Measurements from ENCODE around the gene CBX8.

Gene CBX8

DNA sequence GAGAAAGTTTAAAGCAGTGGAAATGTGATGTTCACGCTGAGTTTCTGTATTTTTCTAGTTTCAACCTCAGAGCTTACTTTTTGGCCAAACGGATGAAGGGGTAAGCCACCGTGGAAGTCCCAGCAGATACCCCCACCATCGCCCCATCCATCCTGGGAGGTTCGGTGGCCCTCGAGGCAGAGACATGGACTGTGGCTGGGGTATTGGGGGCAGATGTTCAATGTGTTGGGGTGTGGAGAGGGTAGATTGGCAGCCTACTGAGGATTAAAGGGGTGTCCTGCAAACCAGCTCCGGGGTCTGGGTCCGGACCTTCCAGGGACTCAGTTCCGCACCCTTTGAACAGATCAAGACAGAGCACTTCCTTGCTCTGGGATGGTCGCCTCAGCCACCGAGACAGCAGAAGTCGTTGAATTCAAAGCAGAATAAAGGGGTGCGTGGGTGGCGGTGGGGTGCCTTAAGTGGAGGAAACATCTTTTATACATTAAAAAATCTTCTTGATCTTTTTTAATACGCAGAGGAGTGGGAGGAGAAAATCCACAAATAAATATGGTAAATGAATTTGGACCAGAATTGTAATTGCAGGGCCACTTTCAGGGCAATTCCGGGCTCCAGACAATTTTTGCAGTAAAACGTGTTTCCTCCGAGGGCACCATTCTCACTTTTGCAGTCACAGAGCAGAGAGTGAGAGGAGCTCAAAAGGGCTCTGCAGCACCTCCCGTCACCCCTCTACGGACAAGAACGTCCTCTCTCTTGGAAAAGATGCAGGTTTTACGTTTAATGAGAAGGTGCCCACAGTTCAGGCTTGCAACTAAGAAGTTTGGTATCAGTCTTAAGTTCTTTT lies 8.2 kb upstream of the CBX8 start:
- no peak for DNase-seq (ENCODE audit: low read depth)

- no peak for DNase-seq (ENCODE audit: low read depth)
These were observed 7.3 kb upstream of the CBX8 start for GRCh38 chr17:79803997-79804855.

- no peak for DNase-seq (ENCODE audit: low read depth)
These were observed 6.6 kb upstream of the CBX8 start for GRCh38 chr17:79803421-79803996.

DNA sequence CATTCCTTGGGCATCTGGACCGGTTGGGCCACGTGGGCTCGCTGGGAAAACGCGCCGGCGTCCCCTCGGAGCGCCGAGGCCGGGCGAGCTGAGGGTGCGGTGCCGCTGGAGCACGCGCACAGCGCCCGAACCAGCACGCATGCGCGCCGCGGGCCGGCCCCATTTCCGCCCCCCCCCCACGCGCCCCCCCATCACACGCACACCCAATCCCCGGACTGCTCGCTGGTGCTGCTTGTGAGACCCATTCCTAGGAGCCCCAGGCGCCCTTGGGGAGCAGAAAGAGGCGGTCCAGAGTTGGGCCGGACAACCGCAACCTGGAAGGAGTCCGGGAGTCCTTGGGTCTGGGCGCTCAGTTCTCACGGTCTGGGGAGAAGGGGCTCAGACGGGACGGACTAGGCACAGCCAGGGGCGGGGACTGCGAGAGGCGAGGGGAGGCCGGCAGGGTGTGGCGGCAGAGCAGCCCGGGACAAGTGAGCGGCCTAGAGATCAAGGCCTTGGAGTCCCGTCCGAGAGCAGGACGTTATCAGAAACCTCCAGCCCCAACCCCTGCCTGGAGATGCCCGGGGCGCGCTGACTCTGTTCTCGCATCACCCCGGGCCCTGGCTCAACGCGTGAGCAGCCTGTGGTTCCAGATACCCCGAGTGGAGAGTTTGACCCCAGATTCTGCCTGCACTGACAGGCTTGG lies 6.0 kb upstream of the CBX8 start:
- no peak for DNase-seq (ENCODE audit: low read depth)

GRCh38 chr17:79802039-79802735 lies 5.3 kb upstream of the CBX8 start:
- no peak for DNase-seq (ENCODE audit: low read depth)

GRCh38 chr17:79801156-79802038 lies 4.5 kb upstream of the CBX8 start:
- no peak for DNase-seq (ENCODE audit: low read depth)

DNA sequence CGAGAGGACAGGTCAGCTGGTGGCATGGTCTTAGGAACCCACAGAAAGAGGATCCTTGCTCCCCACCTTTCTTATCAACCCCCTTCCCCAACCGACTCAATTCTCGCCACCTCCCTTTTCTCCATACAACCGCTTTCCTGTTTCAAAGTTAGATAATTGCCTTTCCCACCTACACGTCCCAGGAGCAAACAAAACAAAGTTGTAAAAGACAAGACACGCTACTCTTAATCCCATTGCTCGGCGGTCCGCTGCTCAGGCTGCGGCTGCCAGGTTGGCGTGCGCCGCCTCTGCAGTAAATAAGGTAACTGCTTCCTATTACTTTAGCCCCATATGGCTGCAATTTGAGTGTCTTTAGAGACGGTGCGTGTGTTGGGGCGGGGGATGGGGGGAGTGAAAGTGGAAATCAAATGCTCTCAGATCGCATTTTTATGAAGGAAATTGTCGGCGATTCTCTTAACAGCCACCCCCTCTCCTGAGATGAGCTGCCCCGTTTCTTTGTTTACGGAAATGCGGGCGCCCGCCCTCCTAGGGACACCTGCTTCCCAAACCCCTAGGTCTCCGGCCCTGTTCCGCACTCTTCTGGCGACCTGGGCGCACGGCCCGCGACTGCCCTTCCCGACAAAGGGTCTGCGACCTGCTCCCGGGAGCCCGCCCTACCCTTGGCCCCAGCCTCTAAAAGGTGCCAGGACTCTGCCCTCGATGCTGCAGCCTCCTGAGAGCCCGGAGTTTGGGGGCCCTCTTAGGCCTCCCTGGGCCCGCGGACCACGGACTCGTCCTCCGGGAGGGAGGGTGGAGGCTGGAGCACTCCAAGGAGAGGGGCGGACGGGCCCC lies 3.7 kb upstream of the CBX8 start:
- peak; percentile 63 for DNase-seq (ENCODE audit: low read depth)

GRCh38 chr17:79799538-79800324 lies 2.9 kb upstream of the CBX8 start:
- no peak for DNase-seq (ENCODE audit: low read depth)

- DNase-seq (ENCODE audit: low read depth) = no peak
These were observed 2.3 kb upstream of the CBX8 start for GRCh38 chr17:79799174-79799537.

DNA sequence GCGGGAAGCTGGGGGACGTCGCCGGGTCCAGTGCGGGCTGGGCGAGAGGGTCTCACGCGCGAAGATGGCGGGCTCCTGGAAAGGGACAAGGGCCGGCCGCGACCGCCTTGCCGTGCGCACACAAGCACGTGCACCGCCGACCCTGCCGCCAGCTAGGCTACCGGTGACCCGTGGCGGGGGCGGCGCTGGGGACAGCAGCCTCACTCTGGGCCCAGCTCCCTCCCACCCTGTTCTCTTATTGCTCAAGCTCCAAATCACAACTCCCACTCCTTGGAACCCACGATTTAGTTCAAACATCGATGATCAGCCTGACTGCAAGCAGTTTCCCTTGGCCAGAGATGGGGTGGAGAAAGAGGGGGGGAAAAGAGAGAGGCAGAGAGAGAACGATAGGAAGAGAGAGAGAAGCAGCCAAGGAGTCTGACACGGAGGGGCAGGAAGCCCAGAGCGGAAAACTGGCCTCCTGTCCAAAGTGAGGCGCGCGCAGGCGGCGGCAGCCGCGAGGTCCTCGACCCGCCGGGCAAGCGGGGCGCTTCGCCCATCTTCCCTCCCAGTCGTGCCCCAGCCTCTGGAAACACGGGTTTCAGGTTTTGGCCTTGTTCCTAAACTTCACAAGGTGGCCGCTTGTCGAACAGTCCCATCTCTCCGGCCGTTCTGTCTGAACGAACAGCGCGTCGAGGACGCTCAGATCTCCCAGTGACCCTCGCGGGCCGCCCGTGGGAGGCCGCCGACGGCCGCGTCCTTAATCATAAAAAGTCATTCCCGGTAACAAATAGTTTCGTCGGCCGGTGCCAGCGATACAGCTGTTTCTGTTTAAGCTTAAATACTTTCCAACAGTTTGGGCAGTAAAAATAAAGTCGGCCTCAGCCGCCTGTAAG lies 1.7 kb upstream of the CBX8 start:
- no peak for DNase-seq (ENCODE audit: low read depth)

GRCh38 chr17:79797492-79798298 lies 818 bp upstream of the CBX8 start:
- no peak for DNase-seq (ENCODE audit: low read depth)

GRCh38 chr17:79796444-79796762 lies 474 bp downstream of the CBX8 start:
- DNase-seq (ENCODE audit: low read depth) = no peak

GRCh38 chr17:79795795-79796443 lies 958 bp downstream of the CBX8 start:
- DNase-seq (ENCODE audit: low read depth) = no peak

GRCh38 chr17:79794659-79795511 lies 2.0 kb downstream of the CBX8 start:
- DNase-seq (ENCODE audit: low read depth) = no peak

- DNase-seq (ENCODE audit: low read depth) = peak; percentile 62
These were observed 3.0 kb downstream of the CBX8 start for GRCh38 chr17:79793924-79794304.

Data from iris pigment epithelial cell (primary cell).